LNCaP clone FGC (cell line): ENCODE measurements around the gene CFAP74.

Source experiments
- DNase-seq: peaks from one replicate; pipeline ENCODE4 v3.0.0-alpha.2; 2011; ENCODE audit warnings: low read depth
- H3K4me3 ChIP-seq: 2 replicates; pipeline ENCODE4 v1.5.1; 2011; ENCODE audit warnings: mild to moderate bottlenecking, low read depth, low read length, control low read depth
- CTCF ChIP-seq: IDR thresholded peaks from 2 replicates; pipeline ENCODE4 v1.5.1; 2012; ENCODE audit warnings: mild to moderate bottlenecking; ENCODE audit not compliant: control insufficient read depth, insufficient read depth; ENCODE audit errors: extremely low read depth

CFAP74 gene

GRCh38 chr1:2037314-2037979, 33.9 kb upstream of the CFAP74 start:
- no peak for DNase-seq
- TF ChIP-seq CTCF = no peak

GRCh38 chr1:2036287-2036686, 32.7 kb upstream of the CFAP74 start:
- no peak for TF ChIP-seq CTCF
- H3K4me3 ChIP-seq = no peak overlapping the region
- no peak for DNase-seq

More at GRCh38 chr1:2037314-2037979, 33.9 kb upstream of the CFAP74 start:
- no peak overlapping the region for H3K4me3 ChIP-seq

- H3K4me3 ChIP-seq = no peak overlapping the region
- no peak for DNase-seq
- no peak for TF ChIP-seq CTCF
Observed at GRCh38 chr1:2033165-2033564, 29.6 kb upstream of the CFAP74 start.

- DNase-seq = no peak
- H3K4me3 ChIP-seq = no peak overlapping the region
- no peak for TF ChIP-seq CTCF
Observed at GRCh38 chr1:2032737-2033136, 29.2 kb upstream of the CFAP74 start.

GRCh38 chr1:2031546-2032540, 28.3 kb upstream of the CFAP74 start:
- DNase-seq = no peak
- TF ChIP-seq CTCF = no peak
- H3K4me3 ChIP-seq = no peak overlapping the region

- H3K4me3 ChIP-seq = no peak overlapping the region
- no peak for DNase-seq
- no peak for TF ChIP-seq CTCF
Observed at GRCh38 chr1:2030076-2030871, 26.7 kb upstream of the CFAP74 start.
